ENCODE data around the gene ZSCAN21. TPM values are rescaled to one million over a fixed set of nuclear protein-coding genes. Genes with fewer than 3 reads are reported as not detected.
A peak's percentile ranks its signal among the peaks of the same experiment; 100 is the strongest.

Gene ZSCAN21
- total RNA-seq, 1 experiment from 2014 or later = 24.3 TPM

GRCh38 chr7:100040575-100040974 lies 9.0 kb upstream of the ZSCAN21 start:
- peaks cover 17 to 43% (median 32%) of the 10 kb centered on the region in 3 experiments; a peak in 6 of 7 replicates for H3K36me3 Mint-ChIP-seq (ENCODE audit: insufficient read depth in 1 of 3, low read depth in 3 of 3)
- no CpG with 5 or more reads among the region's 7 CpGs for WGBS (ENCODE audit: extremely low coverage, insufficient read length, low lambda C conversion rate)
- H3K9me3 ChIP-seq (ENCODE audit: control insufficient read depth, low read depth, low read length) = peaks cover 4% of the 10 kb centered on the region

More at GRCh38 chr7:100040575-100040974, 9.0 kb upstream of the ZSCAN21 start:
- no peak overlapping the region for H2BK20ac ChIP-seq (ENCODE audit: low read depth, low read length, poor library complexity, severe bottlenecking)
- H3K18ac ChIP-seq (ENCODE audit: insufficient read length, low read depth, low read length) = no peak overlapping the region
- peak overlapping the region in 2 of 3 experiments; percentile 65 to 86; a peak in 1 of 7 replicates for H3K27ac Mint-ChIP-seq
- H3K4me2 ChIP-seq (ENCODE audit: insufficient read depth, insufficient read length, low read length) = no peak overlapping the region
- H3K23me2 ChIP-seq (ENCODE audit: insufficient read length, low read depth, low read length, poor library complexity, severe bottlenecking) = no peaks in the 10 kb centered on the region
- no peaks in the 10 kb centered on the region for H4K20me1 ChIP-seq (ENCODE audit: control insufficient read depth, insufficient read depth, insufficient read length)
- H2BK12ac ChIP-seq (ENCODE audit: insufficient read length, low read depth, low read length) = no peak overlapping the region
- H4K5ac ChIP-seq (ENCODE audit: insufficient read length, low read depth, low read length) = no peak overlapping the region
- H3K9me3 Mint-ChIP-seq = peaks cover 10 to 12% of the 10 kb centered on the region in 2 experiments; a peak in 3 of 5 replicates
- no peak overlapping the region for H3K9ac ChIP-seq (ENCODE audit: extremely low read depth, insufficient read length, low read length)
- no peak overlapping the region for H3K4me3 Mint-ChIP-seq
- H2AK5ac ChIP-seq (ENCODE audit: insufficient read length, low read length) = no peak overlapping the region
- H3K79me2 ChIP-seq (ENCODE audit: insufficient read depth, low read length) = no peaks in the 10 kb centered on the region
- DNase-seq = no peak
- no peaks in the 10 kb centered on the region; the same call in 1 of the 2 replicates for H3K27me3 Mint-ChIP-seq (ENCODE audit: low read depth)
- H2BK15ac ChIP-seq (ENCODE audit: low read depth, low read length) = no peak overlapping the region
- no peaks in the 10 kb centered on the region for H3K79me1 ChIP-seq (ENCODE audit: insufficient read depth, low read depth, low read length, poor library complexity, severe bottlenecking)
- no peak for TF ChIP-seq CTCF (conservative IDR thresholded peaks at IDR 0.05)
- H2BK120ac ChIP-seq (ENCODE audit: low read depth, low read length, poor library complexity, severe bottlenecking) = no peak overlapping the region
- H3K14ac ChIP-seq (ENCODE audit: insufficient read depth, low read length) = no peak overlapping the region
- no peak overlapping the region for H2AFZ ChIP-seq (ENCODE audit: low read length)
- H4K8ac ChIP-seq (replicated peaks; ENCODE audit: insufficient read length, low read depth, low read length) = no peak overlapping the region
- no peak overlapping the region for H3K56ac ChIP-seq (ENCODE audit: insufficient read length, low read depth, low read length)
- no peaks in the 10 kb centered on the region for H3K4me1 ChIP-seq (ENCODE audit: insufficient read depth, low read length)
- H4K91ac ChIP-seq (ENCODE audit: insufficient read length, low read depth, low read length) = no peak overlapping the region
- H3K4ac ChIP-seq (ENCODE audit: low read depth, low read length) = no peak overlapping the region
- no peak overlapping the region for H3K23ac ChIP-seq (ENCODE audit: insufficient read length, low read depth, low read length)
- no peak overlapping the region for H3K27ac ChIP-seq (ENCODE audit: insufficient read length, low read depth, low read length)
- H3T11ph ChIP-seq (ENCODE audit: low read length) = no peak overlapping the region
- H2BK5ac ChIP-seq (ENCODE audit: insufficient read length, low read length) = no peak overlapping the region
- no peaks in the 10 kb centered on the region for H3K27me3 ChIP-seq (ENCODE audit: insufficient read depth, low read length)
- H3K4me1 Mint-ChIP-seq = peaks cover 12 to 17% of the 10 kb centered on the region in 2 experiments
